ENCODE results near the gene KCNJ10. TPM values are rescaled to one million over a fixed set of nuclear protein-coding genes. Genes with fewer than 3 reads are reported as not detected.
A peak's percentile ranks its signal among the peaks of the same experiment; 100 is the strongest.

Gene KCNJ10
- total RNA-seq, 4 donors from 2014 or later = not detected

DNA sequence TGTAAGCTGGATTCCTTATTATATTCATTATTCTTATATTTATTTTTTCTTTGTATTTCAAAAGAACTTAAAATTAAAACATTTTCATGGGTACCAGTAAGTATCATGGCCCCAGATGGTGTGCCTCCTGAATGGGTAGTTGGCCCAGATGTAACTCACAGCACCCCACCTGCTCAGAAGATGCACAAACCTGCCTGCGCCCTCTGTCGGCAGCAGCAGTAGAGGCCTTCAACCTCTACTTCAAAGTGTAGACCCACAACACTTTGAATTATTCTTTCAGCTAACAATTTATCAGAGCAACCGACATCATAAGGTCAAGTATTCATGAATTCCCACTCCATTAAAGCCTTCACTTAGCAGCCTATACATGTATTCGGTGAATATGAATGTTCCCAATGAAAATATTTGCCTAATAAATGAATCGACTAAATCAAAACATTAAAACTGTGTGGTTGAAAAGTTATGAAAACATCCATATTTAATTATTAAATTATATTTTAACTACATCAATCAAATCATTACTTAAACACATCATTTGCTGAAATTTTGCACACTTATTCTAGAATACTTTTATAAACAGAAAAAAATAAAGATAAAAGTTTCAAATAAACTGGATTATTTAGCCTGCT lies 63.5 kb downstream of the KCNJ10 start:
- no peaks in the 10 kb centered on the region for H3K27me3 ChIP-seq
- no peak overlapping the region for H3K27ac ChIP-seq
- peak in 1 of 2 donors; percentile 77 for DNase-seq (ENCODE audit: low spot score in 2 of 2)
- 26% methylated on average over 5 of the region's 5 CpGs for WGBS
- TF ChIP-seq, protein P1, sequence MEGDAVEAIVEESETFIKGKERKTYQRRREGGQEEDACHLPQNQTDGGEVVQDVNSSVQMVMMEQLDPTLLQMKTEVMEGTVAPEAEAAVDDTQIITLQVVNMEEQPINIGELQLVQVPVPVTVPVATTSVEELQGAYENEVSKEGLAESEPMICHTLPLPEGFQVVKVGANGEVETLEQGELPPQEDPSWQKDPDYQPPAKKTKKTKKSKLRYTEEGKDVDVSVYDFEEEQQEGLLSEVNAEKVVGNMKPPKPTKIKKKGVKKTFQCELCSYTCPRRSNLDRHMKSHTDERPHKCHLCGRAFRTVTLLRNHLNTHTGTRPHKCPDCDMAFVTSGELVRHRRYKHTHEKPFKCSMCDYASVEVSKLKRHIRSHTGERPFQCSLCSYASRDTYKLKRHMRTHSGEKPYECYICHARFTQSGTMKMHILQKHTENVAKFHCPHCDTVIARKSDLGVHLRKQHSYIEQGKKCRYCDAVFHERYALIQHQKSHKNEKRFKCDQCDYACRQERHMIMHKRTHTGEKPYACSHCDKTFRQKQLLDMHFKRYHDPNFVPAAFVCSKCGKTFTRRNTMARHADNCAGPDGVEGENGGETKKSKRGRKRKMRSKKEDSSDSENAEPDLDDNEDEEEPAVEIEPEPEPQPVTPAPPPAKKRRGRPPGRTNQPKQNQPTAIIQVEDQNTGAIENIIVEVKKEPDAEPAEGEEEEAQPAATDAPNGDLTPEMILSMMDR (IDR thresholded peaks at IDR 0.05) = peak; percentile 37 to 87
- TF ChIP-seq POLR2AphosphoS5 (IDR thresholded peaks at IDR 0.05) = no peak
- H3K4me1 ChIP-seq = peaks cover 4% of the 10 kb centered on the region
- H3K36me3 ChIP-seq = no peaks in the 10 kb centered on the region
- H3K4me3 ChIP-seq = no peak overlapping the region
- no peaks in the 10 kb centered on the region for H3K9me3 ChIP-seq

DNA sequence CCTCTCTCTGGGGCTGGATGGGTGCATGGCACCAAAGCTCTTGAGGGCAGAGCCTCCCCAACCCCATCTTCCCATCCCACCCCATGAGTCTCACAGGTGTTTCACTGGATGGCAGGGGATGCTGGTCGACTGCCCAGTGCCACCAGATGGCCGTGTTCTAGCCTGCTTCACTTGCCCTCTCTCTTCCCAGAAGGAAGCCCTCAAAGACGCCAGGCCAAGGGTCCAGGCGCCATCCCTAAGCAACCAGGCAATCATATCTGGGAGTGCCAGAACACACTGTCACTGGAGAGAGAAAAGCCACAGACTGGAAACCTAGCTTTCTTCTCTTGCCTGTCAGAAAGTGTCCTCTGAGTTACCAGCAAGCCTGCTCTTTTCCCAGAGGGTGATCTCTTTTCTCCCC lies 64.9 kb downstream of the KCNJ10 start:
- Histone ChIP-seq H3K4me3 (no peak overlapping the region), H3K36me3 (no peaks in the 10 kb centered on the region), H3K9me3 (no peaks in the 10 kb centered on the region), H3K27ac (no peak overlapping the region), H3K27me3 (no peaks in the 10 kb centered on the region), H3K4me1 (peaks cover 4% of the 10 kb centered on the region)
- TF ChIP-seq POLR2AphosphoS5 (IDR thresholded peaks at IDR 0.05) (no peak), EP300 (IDR thresholded peaks at IDR 0.05) (no peak), POLR2A (IDR thresholded peaks at IDR 0.05) (no peak)
- TF ChIP-seq, protein P1 (IDR thresholded peaks at IDR 0.05) = no peak
- DNase-seq (ENCODE audit: low spot score in 2 of 2) = no peak
- WGBS = 73% methylated on average over 4 of the region's 4 CpGs

DNA sequence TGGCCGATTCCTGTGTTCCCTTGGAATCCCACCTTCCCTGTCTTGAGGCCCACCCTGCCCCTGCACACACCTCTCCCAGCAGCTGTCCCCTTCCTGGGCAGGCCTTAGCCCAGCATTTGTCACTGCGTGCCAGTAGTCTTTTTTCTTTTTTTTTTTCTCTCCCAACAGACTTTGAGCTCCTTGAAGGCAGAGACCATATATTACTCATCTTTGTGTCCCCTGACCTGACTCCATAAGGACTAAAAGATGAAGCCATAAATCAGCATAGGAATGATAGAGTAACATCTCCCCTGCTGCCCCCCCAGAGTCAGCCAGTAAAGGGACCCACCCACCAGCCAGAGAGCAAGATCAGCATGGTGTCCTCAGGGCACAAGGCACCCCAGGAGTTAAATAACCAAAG lies 65.5 kb downstream of the KCNJ10 start:
- no peak for DNase-seq (ENCODE audit: low spot score in 2 of 2)
- 77% methylated on average over 2 of the region's 2 CpGs for WGBS
- Histone ChIP-seq H3K36me3 (no peaks in the 10 kb centered on the region), H3K4me3 (no peak overlapping the region), H3K4me1 (peaks cover 4% of the 10 kb centered on the region), H3K27ac (no peak overlapping the region), H3K9me3 (no peaks in the 10 kb centered on the region), H3K27me3 (no peaks in the 10 kb centered on the region)
- TF ChIP-seq POLR2AphosphoS5 (IDR thresholded peaks at IDR 0.05) = no peak
- no peak for TF ChIP-seq POLR2A (IDR thresholded peaks at IDR 0.05)
- TF ChIP-seq EP300 (IDR thresholded peaks at IDR 0.05) = no peak
- TF ChIP-seq, protein P1 (IDR thresholded peaks at IDR 0.05) = no peak

DNA sequence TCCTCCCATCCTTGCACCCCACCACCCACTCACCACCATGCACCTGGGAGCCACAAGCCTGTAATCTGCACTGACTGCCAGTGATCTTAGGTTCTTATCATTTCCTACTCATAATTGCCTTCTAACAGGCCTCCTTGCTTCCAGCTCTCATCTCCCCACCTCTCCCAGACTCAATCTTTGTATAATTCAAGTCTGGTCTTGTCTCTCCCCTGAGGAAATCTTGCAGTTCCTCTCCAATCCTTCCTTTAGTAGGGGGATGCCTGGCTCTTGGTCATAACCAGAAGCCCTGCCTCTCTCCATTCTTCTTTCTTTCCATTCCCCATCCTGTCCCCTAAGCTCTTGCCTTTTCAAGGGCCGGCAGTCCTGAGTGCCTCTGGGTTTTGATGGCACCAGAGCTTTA lies 66.0 kb downstream of the KCNJ10 start:
- Histone ChIP-seq H3K27ac (no peak overlapping the region), H3K9me3 (no peaks in the 10 kb centered on the region), H3K4me1 (peaks cover 4% of the 10 kb centered on the region), H3K36me3 (no peaks in the 10 kb centered on the region), H3K4me3 (no peak overlapping the region), H3K27me3 (no peaks in the 10 kb centered on the region)
- DNase-seq (ENCODE audit: low spot score in 2 of 2) = no peak
- WGBS = 69% methylated on average over 1 of the region's 1 CpG
- no peak for TF ChIP-seq POLR2A (IDR thresholded peaks at IDR 0.05)
- TF ChIP-seq, protein P1 (IDR thresholded peaks at IDR 0.05) = no peak
- TF ChIP-seq EP300 (IDR thresholded peaks at IDR 0.05) = no peak
- TF ChIP-seq POLR2AphosphoS5 (IDR thresholded peaks at IDR 0.05) = no peak

DNA sequence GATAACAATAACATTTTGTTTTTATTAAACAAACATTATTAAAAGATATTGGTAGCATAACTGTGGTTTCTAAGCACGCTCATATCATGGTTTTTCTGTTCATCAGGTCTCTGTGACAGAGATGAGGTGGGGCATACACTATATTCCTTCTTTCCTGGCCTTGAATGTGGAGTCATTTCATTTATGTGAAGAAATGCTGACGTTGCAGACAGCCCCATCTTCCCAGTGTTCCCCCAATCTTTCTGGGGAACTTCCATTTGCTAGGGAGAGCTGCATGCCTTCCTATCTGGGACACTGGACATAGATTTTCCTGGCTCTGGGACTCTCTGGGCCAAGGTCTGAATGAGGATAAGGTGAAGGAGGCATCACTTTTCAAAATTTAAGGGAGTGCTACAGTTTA lies 68.5 kb downstream of the KCNJ10 start:
- Histone ChIP-seq H3K9me3 (no peaks in the 10 kb centered on the region), H3K27ac (no peak overlapping the region), H3K27me3 (no peaks in the 10 kb centered on the region), H3K4me1 (peaks cover 4% of the 10 kb centered on the region), H3K36me3 (no peaks in the 10 kb centered on the region), H3K4me3 (no peak overlapping the region)
- 72% methylated on average over 2 of the region's 2 CpGs for WGBS
- DNase-seq (ENCODE audit: low spot score in 2 of 2) = no peak
- TF ChIP-seq, protein P1 (IDR thresholded peaks at IDR 0.05) = no peak
- no peak for TF ChIP-seq POLR2A (IDR thresholded peaks at IDR 0.05)
- TF ChIP-seq EP300 (IDR thresholded peaks at IDR 0.05) = no peak
- TF ChIP-seq POLR2AphosphoS5 (IDR thresholded peaks at IDR 0.05) = no peak

All from suprapubic skin (tissue), 4 donors.